ENCODE measurements around the gene CCDC12.

- TF ChIP-seq CTCF (IDR thresholded peaks at IDR 0.05) (no peak), POLR2A (IDR thresholded peaks at IDR 0.05) (no peak)
Observed at GRCh38 chr3:46968783-46969428, 7.6 kb downstream of the CCDC12 start.
